PFSK-1 (cell line): ENCODE results near the gene PXN.

Source experiments
- FOXP2 ChIP-seq: optimal IDR thresholded peaks from 2 replicates; pipeline ENCODE3; 2011; ENCODE audit warnings: borderline replicate concordance, control low read depth, inconsistent platforms; ENCODE audit not compliant: insufficient read depth; ENCODE audit errors: extremely low read length, extremely low read depth
- POLR2AphosphoS5 ChIP-seq: IDR thresholded peaks from 2 replicates; pipeline ENCODE4 v1.6.1; 2012; ENCODE audit warnings: low read depth, mild to moderate bottlenecking, control low read depth, low read length, moderate library complexity
- SIN3A ChIP-seq: IDR thresholded peaks from 2 replicates; pipeline ENCODE4 v1.6.1; 2012; ENCODE audit warnings: mild to moderate bottlenecking, low read length, moderate library complexity, borderline replicate concordance; ENCODE audit not compliant: insufficient read depth
- TAF1 ChIP-seq: IDR thresholded peaks from 2 replicates; pipeline ENCODE4 v1.6.1; 2012; ENCODE audit warnings: low read length, control low read depth, borderline replicate concordance; ENCODE audit not compliant: insufficient read depth
- TF ChIP-seq, protein P1 (sequence below), 2 experiments: IDR thresholded peaks; 2 replicates each; pipeline versions ENCODE4 v1.6.1 to v1.8.0; 2011 to 2012; ENCODE audit warnings: low read depth in 2 of 2, low read length in 2 of 2, control low read depth in 1 of 2, inconsistent platforms in 1 of 2, mild to moderate bottlenecking in 1 of 2, moderate library complexity in 1 of 2; ENCODE audit not compliant: insufficient read depth in 1 of 2

Gene PXN

DNA sequence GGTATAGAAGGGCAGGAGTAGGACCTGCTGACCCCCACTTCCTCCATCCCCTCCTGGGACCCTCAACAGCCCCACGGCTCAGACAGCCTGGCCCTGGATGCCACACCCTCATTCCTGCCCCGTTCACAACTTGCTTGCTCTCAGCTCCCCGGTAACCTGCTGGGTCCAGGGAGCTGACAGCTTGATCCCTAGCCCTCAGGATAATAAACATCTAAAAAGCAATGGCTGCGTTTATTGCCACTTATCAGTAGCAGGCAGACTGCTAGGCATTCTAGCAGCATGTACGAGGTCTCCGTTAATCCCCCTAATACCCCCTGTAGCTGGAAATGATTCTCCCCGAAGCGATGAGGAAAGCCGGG is 40.4 kb downstream of the PXN start:
- no peak for TF ChIP-seq FOXP2
- no peak for TF ChIP-seq SIN3A
- TF ChIP-seq, protein P1, sequence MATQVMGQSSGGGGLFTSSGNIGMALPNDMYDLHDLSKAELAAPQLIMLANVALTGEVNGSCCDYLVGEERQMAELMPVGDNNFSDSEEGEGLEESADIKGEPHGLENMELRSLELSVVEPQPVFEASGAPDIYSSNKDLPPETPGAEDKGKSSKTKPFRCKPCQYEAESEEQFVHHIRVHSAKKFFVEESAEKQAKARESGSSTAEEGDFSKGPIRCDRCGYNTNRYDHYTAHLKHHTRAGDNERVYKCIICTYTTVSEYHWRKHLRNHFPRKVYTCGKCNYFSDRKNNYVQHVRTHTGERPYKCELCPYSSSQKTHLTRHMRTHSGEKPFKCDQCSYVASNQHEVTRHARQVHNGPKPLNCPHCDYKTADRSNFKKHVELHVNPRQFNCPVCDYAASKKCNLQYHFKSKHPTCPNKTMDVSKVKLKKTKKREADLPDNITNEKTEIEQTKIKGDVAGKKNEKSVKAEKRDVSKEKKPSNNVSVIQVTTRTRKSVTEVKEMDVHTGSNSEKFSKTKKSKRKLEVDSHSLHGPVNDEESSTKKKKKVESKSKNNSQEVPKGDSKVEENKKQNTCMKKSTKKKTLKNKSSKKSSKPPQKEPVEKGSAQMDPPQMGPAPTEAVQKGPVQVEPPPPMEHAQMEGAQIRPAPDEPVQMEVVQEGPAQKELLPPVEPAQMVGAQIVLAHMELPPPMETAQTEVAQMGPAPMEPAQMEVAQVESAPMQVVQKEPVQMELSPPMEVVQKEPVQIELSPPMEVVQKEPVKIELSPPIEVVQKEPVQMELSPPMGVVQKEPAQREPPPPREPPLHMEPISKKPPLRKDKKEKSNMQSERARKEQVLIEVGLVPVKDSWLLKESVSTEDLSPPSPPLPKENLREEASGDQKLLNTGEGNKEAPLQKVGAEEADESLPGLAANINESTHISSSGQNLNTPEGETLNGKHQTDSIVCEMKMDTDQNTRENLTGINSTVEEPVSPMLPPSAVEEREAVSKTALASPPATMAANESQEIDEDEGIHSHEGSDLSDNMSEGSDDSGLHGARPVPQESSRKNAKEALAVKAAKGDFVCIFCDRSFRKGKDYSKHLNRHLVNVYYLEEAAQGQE (IDR thresholded peaks at IDR 0.05; ENCODE audit: insufficient read depth in 1 of 2, low read depth in 2 of 2, low read length in 2 of 2): no peak
- TF ChIP-seq TAF1: no peak
- TF ChIP-seq POLR2AphosphoS5: no peak

DNA sequence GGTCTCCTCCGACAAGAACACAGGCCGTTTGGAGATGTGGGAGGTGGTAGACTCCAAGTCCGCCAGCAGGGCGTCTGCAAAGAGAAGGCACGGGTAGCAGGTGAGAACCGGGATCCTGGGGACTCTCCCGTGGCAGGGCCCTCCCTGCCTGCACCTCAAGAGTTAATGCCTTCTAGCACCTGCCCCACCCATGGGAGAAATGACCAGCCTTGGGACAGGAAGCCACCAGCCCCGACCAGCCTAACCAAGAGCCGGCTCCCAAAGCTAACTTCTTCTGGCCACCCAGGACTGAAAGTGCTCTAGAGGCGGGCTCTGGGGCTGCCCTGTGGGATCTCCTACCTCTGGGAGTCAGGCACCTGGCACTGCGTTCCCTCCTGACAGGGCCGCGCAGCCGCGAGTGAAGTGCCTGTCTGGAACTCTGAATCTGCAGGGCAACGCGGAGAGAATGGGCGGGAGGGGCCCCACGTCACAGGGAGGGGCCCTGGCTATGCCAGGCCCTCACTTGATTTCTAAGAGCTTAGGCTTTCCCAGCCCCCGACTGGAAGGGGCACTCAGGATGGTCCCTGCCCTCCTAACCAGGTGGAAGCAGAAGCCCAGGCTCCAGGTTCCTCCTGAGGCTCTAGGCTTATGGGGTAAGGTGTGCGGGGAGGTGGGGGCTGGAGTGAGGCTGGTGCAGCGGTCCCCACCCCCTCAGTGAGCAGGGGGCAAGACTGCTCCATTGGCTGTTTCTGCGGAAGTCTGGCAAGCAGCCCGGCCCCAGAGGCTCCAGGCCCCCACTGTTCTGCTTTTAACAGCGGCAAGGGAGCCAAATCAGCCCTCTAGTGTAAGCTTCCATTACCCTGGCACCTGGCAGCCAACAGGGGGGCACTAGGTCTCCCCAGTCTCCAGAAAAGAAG is 41.0 kb downstream of the PXN start:
- TF ChIP-seq, protein P1 (IDR thresholded peaks at IDR 0.05; ENCODE audit: insufficient read depth in 1 of 2, low read depth in 2 of 2, low read length in 2 of 2): no peak
- TF ChIP-seq POLR2AphosphoS5 (no peak), TAF1 (no peak), FOXP2 (no peak), SIN3A (no peak)

DNA sequence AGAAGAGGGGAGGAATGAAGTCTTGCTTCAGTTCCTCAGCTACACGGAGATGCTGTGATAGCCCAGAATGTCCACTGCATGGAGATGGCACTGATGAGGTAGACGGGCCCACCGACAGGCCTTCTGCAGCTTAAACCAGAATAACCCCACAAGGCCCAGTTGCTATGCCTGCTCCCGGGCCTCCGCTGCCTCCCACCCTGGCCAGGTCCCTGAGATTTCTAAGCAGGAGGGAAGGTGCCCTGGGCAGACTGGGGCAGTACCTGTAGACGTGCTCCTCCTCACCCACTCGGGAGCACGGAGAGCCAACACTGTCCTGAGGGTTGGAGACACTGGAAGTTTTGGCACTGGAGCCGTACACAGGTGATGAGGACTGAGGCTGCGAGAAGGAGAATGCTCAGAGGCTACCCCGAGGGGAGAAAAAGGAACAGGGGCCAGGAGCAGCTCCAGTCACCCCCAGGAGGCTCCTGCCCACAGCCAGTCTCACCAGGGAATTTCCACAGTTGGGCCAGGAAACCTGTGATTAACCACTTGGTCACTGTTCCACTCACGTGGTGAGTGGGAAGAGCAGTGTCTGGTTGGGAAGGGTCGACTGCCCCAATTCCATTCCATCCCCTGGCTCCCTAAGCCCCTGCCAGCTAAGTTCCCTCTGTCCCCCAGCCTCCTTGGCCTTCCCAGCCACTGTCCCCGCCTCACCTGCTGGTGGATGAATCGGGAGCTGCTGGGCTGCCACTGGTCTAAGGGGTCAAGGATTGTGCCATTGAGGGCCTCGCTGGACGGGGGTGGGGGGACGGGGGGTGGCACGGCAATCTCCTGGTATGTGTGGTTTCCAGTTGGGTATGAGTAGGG is 41.8 kb downstream of the PXN start:
- TF ChIP-seq FOXP2 (no peak), POLR2AphosphoS5 (no peak), SIN3A (no peak), TAF1 (no peak)
- TF ChIP-seq, protein P1 (IDR thresholded peaks at IDR 0.05; ENCODE audit: insufficient read depth in 1 of 2, low read depth in 2 of 2, low read length in 2 of 2): no peak

DNA sequence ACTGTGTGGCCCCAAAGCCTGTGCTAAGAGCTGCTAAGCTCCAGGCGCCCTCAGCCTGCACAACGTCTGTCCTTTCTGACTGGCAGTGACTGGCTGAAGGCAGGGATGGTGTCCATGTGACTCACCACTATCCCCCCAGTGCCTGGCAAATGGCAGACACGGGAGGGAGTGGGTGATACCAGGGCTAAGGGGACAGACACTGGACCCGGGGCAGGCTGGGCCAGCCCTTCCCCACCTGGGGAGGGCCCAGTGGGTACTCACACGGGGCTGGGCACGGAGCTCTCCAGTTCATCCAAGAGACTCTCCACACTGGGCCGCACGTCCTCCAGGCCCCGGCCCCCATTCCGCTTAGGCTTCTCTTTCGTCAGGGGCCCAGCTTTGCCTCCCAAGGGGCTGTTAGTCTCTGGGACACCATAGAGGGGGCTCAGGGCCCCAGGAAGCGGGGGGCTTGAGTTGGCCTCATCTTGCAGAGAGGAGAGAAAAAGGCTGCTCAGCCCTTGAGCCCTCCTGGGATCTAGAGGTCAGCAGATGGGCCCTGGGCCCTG is 43.2 kb downstream of the PXN start:
- no peak for TF ChIP-seq POLR2AphosphoS5
- no peak for TF ChIP-seq SIN3A
- TF ChIP-seq, protein P1 (IDR thresholded peaks at IDR 0.05; ENCODE audit: insufficient read depth in 1 of 2, low read depth in 2 of 2, low read length in 2 of 2): no peak
- TF ChIP-seq TAF1: no peak
- TF ChIP-seq FOXP2: no peak
